Ishikawa (cell line): ENCODE data around the gene PRKCH.

ENCODE experiments used
- CEBPB ChIP-seq: IDR thresholded peaks from 2 replicates; pipeline ENCODE4 v1.6.1; 2012
- CREB1 ChIP-seq: IDR thresholded peaks from 2 replicates; pipeline ENCODE4 v1.6.1; 2012; ENCODE audit warnings: low read depth
- EP300 ChIP-seq: IDR thresholded peaks from 2 replicates; pipeline ENCODE4 v1.6.1; 2012; ENCODE audit warnings: borderline replicate concordance
- FOXM1 ChIP-seq: IDR thresholded peaks from 2 replicates; pipeline ENCODE4 v1.6.1; 2012; ENCODE audit warnings: low read depth, borderline replicate concordance
- NFIC ChIP-seq: IDR thresholded peaks from 2 replicates; pipeline ENCODE4 v1.6.1; 2012
- RAD21 ChIP-seq: IDR thresholded peaks from 2 replicates; pipeline ENCODE4 v1.6.1; 2012; ENCODE audit warnings: low read depth
- TAF1 ChIP-seq: IDR thresholded peaks from 2 replicates; pipeline ENCODE4 v1.6.1; 2012; ENCODE audit warnings: low read depth, mild to moderate bottlenecking
- TEAD4 ChIP-seq: IDR thresholded peaks from 2 replicates; pipeline ENCODE4 v1.6.1; 2012
- YY1 ChIP-seq: IDR thresholded peaks from 2 replicates; pipeline ENCODE4 v1.6.1; 2012; ENCODE audit warnings: low read depth
- ZBTB7A ChIP-seq: IDR thresholded peaks from 2 replicates; pipeline ENCODE4 v1.6.1; 2012; ENCODE audit warnings: low read depth
- TF ChIP-seq, protein P1 (sequence below): IDR thresholded peaks from 2 replicates; pipeline ENCODE4 v1.6.1; 2012; ENCODE audit warnings: low read depth, mild to moderate bottlenecking
- TF ChIP-seq, protein P2 (sequence below): IDR thresholded peaks from 2 replicates; pipeline ENCODE4 v1.6.1; 2012
- TF ChIP-seq, protein P3 (sequence below): IDR thresholded peaks from 2 replicates; pipeline ENCODE4 v1.6.1; 2012

DNA sequence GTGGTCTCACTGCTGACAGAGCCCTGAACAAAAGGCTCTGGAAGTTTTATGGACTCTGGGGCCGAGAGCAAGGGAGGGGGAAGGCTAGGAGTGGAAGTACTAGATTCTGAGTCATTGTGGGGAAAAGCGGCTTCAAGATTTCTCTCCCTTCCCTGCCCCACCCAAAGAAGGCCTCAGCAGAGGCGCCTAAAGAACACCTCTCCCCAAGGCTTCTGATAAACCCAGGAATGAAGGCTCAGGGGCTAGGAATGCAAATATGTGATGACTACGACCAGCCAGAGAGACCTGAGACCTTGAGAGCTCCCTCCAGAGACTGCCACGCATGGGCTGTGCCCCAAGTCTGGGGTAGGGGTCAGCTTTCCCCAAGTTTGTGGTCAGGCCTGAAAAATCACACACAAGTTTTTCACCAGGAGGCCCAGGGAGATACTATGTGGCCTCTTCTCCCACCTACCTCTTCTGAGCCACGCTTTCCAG lies 243.3 kb downstream of the PRKCH start:
- no peak for TF ChIP-seq EP300
- no peak for TF ChIP-seq YY1
- TF ChIP-seq TAF1 = no peak
- no peak for TF ChIP-seq CREB1
- TF ChIP-seq, protein P1, sequence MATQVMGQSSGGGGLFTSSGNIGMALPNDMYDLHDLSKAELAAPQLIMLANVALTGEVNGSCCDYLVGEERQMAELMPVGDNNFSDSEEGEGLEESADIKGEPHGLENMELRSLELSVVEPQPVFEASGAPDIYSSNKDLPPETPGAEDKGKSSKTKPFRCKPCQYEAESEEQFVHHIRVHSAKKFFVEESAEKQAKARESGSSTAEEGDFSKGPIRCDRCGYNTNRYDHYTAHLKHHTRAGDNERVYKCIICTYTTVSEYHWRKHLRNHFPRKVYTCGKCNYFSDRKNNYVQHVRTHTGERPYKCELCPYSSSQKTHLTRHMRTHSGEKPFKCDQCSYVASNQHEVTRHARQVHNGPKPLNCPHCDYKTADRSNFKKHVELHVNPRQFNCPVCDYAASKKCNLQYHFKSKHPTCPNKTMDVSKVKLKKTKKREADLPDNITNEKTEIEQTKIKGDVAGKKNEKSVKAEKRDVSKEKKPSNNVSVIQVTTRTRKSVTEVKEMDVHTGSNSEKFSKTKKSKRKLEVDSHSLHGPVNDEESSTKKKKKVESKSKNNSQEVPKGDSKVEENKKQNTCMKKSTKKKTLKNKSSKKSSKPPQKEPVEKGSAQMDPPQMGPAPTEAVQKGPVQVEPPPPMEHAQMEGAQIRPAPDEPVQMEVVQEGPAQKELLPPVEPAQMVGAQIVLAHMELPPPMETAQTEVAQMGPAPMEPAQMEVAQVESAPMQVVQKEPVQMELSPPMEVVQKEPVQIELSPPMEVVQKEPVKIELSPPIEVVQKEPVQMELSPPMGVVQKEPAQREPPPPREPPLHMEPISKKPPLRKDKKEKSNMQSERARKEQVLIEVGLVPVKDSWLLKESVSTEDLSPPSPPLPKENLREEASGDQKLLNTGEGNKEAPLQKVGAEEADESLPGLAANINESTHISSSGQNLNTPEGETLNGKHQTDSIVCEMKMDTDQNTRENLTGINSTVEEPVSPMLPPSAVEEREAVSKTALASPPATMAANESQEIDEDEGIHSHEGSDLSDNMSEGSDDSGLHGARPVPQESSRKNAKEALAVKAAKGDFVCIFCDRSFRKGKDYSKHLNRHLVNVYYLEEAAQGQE = no peak
- TF ChIP-seq, protein P2, sequence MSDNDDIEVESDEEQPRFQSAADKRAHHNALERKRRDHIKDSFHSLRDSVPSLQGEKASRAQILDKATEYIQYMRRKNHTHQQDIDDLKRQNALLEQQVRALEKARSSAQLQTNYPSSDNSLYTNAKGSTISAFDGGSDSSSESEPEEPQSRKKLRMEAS = no peak
- no peak for TF ChIP-seq NFIC
- no peak for TF ChIP-seq CEBPB
- no peak for TF ChIP-seq RAD21
- TF ChIP-seq, protein P3, sequence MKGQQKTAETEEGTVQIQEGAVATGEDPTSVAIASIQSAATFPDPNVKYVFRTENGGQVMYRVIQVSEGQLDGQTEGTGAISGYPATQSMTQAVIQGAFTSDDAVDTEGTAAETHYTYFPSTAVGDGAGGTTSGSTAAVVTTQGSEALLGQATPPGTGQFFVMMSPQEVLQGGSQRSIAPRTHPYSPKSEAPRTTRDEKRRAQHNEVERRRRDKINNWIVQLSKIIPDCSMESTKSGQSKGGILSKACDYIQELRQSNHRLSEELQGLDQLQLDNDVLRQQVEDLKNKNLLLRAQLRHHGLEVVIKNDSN = no peak
- no peak; the same call in 1 of the 2 replicates for TF ChIP-seq TEAD4
- TF ChIP-seq FOXM1 = no peak
- no peak for TF ChIP-seq ZBTB7A
